ENCODE measurements around the gene SNN. TPM values are rescaled to one million over a fixed set of nuclear protein-coding genes. Genes with fewer than 3 reads are reported as not detected.
A peak's percentile ranks its signal among the peaks of the same experiment; 100 is the strongest.

The SNN gene
- total and polyA plus RNA-seq, 9 of the 15 experiments (the other 6 are each of a cell fraction or from before 2014, with no cell fraction given) = 0.07 to 2.9 (median 1.9) TPM

DNA sequence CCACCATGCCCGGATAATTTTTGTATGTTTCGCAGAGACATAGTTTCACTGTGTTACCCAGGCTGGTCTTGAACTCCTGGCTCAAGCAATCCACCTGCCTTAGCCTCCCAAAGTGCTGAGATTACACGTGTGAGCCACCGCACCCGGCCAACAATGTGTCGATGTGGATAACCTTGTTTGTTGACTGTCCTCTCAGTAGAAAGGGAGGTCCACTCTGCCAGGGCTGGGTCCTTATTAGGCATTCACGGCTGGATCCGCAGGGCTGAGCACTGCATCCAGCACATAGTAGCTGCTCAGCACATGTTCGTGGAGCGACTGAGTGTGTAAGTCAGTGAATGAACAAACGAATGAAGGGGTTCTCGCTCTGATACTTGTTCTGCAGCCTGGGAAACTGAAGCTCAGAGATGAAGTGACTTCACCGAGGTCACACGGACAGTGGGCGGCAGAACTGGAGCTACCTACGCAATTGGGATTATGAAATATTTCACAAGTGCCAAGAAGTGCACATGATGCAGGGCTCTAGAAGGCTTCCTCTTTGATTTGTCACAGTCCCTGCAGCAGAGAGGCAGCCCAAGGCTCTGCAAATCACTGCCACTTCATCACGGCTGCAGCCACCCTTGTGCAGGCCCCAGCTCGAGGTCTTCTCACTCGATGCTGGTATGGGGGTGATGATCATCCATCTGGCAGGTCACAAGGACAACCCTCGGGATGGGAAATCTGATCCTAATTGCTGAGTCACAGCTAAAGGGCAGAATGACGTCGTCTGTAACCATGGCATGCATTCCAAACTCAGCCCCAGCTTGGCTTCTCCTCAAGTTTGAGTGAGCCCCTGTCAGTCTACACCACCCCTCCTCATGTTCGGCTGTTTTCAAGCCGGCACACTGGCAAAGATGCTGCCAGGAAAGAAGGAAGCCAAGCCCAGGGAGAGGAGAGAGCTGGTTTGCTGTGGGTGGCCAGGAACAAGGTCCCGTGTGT is 28.0 kb upstream of the SNN start (continued):
- TF ChIP-seq EWSR1 (IDR thresholded peaks at IDR 0.05; ENCODE audit: borderline replicate concordance, low read depth, partially characterized antibody) (no peak), ELF2 (CRISPR knock-in tag; IDR thresholded peaks at IDR 0.05) (no peak), ZNF583 (CRISPR knock-in tag; IDR thresholded peaks at IDR 0.05) (no peak), ESRRA (IDR thresholded peaks at IDR 0.05; ENCODE audit: borderline replicate concordance, low read depth) (0 out of 2 replicates have a peak, but pooled peaks have one; percentile 37), ZNF311 (CRISPR knock-in tag; IDR thresholded peaks at IDR 0.05) (no peak), ZNF830 (CRISPR knock-in tag; IDR thresholded peaks at IDR 0.05) (no peak), TCF7L2 (IDR thresholded peaks at IDR 0.05; ENCODE audit: low read depth, low read length) (no peak), CREM (IDR thresholded peaks at IDR 0.05; ENCODE audit: low read depth) (peak; percentile 68), SMARCE1 (IDR thresholded peaks at IDR 0.05) (peak; percentile 22; the same call in 1 of the 2 replicates), ZSCAN29 (IDR thresholded peaks at IDR 0.05) (no peak), DIDO1 (tag; IDR thresholded peaks at IDR 0.05; ENCODE audit: low read depth) (no peak)
- TF ChIP-seq, protein P1, sequence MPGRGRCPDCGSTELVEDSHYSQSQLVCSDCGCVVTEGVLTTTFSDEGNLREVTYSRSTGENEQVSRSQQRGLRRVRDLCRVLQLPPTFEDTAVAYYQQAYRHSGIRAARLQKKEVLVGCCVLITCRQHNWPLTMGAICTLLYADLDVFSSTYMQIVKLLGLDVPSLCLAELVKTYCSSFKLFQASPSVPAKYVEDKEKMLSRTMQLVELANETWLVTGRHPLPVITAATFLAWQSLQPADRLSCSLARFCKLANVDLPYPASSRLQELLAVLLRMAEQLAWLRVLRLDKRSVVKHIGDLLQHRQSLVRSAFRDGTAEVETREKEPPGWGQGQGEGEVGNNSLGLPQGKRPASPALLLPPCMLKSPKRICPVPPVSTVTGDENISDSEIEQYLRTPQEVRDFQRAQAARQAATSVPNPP (IDR thresholded peaks at IDR 0.05; ENCODE audit: borderline replicate concordance, insufficient read depth, insufficient read length) = no peak
- TF ChIP-seq, protein P2, sequence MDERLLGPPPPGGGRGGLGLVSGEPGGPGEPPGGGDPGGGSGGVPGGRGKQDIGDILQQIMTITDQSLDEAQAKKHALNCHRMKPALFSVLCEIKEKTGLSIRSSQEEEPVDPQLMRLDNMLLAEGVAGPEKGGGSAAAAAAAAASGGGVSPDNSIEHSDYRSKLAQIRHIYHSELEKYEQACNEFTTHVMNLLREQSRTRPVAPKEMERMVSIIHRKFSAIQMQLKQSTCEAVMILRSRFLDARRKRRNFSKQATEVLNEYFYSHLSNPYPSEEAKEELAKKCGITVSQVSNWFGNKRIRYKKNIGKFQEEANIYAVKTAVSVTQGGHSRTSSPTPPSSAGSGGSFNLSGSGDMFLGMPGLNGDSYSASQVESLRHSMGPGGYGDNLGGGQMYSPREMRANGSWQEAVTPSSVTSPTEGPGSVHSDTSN (CRISPR knock-in tag; IDR thresholded peaks at IDR 0.05; ENCODE audit: low read depth) = no peak
- TF ChIP-seq, protein P2 (tag; conservative IDR thresholded peaks at IDR 0.05; ENCODE audit: low read depth) = peak; percentile 52; the same call in 1 of the 2 replicates
- TF ChIP-seq, protein P3, sequence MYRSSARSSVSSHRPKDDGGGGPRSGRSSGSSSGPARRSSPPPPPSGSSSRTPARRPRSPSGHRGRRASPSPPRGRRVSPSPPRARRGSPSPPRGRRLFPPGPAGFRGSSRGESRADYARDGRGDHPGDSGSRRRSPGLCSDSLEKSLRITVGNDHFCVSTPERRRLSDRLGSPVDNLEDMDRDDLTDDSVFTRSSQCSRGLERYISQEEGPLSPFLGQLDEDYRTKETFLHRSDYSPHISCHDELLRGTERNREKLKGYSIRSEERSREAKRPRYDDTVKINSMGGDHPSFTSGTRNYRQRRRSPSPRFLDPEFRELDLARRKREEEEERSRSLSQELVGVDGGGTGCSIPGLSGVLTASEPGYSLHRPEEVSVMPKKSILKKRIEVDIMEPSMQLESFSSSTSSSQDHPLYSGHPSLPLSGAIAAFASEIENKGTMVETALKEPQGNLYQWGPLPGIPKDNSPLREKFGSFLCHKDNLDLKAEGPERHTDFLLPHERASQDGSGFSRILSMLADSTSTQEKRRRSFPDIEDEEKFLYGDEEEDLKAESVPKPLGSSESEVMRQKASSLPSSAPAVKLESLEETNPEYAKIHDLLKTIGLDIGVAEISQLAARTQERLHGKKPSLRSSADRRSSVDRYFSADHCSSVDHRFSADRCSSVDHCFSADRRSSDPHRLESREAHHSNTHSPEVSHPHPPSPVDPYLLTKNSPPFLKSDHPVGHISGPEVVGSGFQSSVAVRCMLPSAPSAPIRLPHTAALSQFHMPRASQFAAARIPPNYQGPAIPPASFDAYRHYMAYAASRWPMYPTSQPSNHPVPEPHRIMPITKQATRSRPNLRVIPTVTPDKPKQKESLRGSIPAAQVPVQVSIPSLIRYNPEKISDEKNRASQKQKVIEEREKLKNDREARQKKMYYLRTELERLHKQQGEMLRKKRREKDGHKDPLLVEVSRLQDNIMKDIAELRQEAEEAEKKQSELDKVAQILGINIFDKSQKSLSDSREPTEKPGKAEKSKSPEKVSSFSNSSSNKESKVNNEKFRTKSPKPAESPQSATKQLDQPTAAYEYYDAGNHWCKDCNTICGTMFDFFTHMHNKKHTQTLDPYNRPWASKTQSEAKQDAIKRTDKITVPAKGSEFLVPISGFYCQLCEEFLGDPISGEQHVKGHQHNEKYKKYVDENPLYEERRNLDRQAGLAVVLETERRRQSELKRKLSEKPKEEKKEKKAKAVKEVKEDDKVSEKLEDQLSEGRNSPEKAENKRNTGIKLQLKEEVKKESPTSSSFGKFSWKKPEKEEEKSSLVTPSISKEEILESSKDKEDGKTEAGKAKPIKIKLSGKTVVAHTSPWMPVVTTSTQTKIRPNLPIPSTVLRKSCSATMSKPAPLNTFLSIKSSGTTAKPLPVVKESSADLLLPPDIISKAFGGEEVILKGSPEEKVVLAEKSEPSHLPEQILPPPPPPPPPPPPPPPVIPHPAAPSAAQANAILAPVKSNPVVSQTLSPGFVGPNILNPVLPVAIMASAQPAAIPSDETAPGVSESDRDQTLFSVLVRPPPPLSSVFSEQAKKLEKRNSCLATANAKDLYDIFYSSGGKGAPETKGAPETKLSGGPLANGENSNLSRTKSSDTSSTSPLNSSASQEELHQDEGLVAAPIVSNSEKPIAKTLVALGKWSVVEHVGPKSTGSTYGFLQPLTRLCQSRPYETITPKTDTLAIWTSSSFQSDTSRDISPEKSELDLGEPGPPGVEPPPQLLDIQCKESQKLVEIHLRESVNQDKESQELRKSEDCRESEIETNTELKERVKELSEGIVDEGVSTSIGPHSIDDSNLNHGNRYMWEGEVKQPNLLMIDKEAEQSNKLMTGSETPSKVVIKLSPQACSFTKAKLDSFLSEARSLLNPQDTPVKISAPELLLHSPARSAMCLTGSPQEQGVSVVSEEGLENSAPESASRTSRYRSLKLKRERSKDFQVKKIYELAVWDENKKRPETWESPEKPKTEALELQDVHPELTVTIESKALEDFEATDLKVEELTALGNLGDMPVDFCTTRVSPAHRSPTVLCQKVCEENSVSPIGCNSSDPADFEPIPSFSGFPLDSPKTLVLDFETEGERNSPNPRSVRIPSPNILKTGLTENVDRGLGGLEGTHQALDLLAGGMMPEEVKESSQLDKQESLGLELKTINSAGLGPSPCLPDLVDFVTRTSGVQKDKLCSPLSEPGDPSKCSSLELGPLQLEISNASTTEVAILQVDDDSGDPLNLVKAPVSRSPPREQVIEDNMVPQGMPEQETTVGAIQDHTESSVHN (IDR thresholded peaks at IDR 0.05; ENCODE audit: borderline replicate concordance in 1 of 2, low read depth in 1 of 2) = peak in 1 of 2 experiments; percentile 84; a peak in 2 of 4 replicates

All from K562 (cell line).